Skin epidermis (tissue), 12 donors: Measurements from ENCODE around the gene OST4.

Source experiments
- H3K27ac ChIP-seq, 21 experiments: fragments of 200-600 bp; sonication (generic) in 11 of 21; one replicate each; pipeline ENCODE4 v1.5.0; 2020; ENCODE audit warnings: mild to moderate bottlenecking in 3 of 21, inconsistent platforms in 2 of 21, moderate library complexity in 2 of 21
- H3K4me3 ChIP-seq, 7 experiments: fragments of 200-600 bp; sonication (generic) in 2 of 7; one replicate each; pipeline ENCODE4 v1.5.0; 2020; ENCODE audit warnings: inconsistent platforms in 2 of 7, mild to moderate bottlenecking in 2 of 7, moderate library complexity in 1 of 7

Gene OST4

GRCh38 chr2:27039426-27039825 is 32.0 kb downstream of the OST4 start:
- no peak overlapping the region for H3K27ac ChIP-seq

DNA sequence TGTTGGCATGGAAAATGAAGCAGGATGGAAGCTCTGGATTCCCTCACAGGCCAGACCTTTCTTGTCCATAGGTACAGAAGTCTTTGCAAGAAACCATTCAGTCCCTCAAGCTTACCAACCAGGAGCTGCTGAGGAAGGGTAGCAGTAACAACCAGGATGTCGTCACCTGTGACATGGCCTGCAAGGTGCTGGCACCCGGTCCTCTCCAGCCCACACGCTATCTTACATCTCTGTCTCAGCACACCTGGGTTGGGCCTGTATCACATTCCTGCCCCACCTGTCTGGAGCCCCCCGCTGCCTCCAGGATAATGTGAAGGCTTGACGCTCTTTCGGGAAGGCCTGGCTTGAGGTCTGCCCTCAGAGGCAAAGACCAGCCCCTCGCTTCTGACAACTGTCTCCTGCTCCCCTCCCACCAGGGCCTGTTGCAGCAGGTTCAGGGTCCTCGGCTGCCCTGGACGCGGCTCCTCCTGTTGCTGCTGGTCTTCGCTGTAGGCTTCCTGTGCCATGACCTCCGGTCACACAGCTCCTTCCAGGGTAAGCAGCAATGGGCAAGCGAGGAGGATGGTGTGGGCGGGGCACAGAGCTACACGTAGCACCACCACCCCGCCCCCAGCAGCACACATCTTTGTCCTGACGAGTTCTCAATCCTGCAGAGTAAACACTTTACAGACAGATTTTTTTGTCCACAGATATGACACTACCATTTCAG is 32.7 kb downstream of the OST4 start:
- Histone ChIP-seq H3K27ac (no peak overlapping the region), H3K4me3 (no peak overlapping the region)

More at GRCh38 chr2:27039426-27039825, 32.0 kb downstream of the OST4 start:
- H3K4me3 ChIP-seq = no peak overlapping the region

- H3K27ac ChIP-seq = peak overlapping the region in 1 of 21 experiments; percentile 36
- H3K4me3 ChIP-seq = no peak overlapping the region
These were observed 33.4 kb downstream of the OST4 start for GRCh38 chr2:27038012-27038411.

DNA sequence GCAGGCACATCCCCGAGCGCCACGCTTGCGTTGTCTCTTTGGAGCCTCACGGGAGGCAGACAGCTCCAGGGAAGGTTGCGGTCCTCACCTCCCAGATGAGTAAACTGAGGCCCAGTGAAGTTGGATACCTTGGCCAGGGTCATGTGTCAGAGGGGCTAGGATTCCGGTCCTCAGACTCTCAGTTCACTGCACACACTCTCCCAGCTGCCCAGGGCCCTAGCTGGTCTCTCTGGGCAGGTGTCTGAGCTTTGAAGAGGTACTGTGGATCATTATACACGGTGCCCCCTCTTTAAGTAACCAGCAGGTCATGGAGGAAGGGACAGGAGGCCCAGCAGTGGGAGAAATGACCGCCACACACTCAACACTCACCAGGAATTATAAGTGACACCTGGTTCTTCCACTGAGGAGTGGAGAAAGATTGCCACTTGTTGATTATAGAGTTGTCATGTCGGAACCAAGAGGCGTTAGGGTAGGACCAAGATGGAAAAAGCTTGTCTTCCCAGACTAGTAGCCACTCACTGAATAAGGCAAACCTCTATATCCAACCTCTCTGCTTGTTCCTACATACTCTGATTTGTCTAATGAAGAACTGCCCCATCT is 38.1 kb downstream of the OST4 start:
- H3K4me3 ChIP-seq = peak overlapping the region; percentile 58 to 99 (median 92)
- peak overlapping the region; percentile 82 to 98 (median 94) for H3K27ac ChIP-seq

GRCh38 chr2:27032495-27033252 is 38.8 kb downstream of the OST4 start, which contains the start of gene TMEM214:
Gene TMEM214 (plus strand): TSS chr2:27032965. CDS start chr2:27033016, 51 bp downstream.
- peak within 1 kb of the TSS; percentile 82 to 98 (median 94) for H3K27ac ChIP-seq
- peak within 1 kb of the TSS; percentile 58 to 99 (median 92) for H3K4me3 ChIP-seq

- H3K27ac ChIP-seq = no peak overlapping the region
- H3K4me3 ChIP-seq = no peak overlapping the region
These were observed 42.4 kb downstream of the OST4 start for GRCh38 chr2:27029051-27029450.

DNA sequence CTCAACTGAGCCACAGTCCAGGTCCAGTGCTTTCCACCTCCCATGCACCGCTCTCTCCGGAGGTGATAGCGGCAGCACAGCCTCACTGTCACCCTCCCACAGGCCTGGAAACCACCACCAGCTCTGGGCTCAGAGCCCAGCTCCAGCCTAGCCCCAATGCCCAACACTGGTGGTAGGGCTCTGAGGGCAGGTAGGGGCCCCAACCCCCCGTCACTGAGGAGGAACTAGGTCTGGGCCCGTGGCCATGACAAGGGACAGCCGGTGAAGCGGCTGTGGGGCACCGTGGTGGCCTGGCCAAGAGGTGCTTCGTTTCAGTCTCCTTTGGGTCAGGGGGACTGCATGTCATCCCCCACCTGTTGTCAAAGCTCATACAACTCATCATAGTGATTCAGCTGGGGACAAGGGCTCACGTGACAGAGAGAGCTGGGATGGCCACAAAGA is 44.2 kb downstream of the OST4 start:
- Histone ChIP-seq H3K4me3 (no peak overlapping the region), H3K27ac (no peak overlapping the region)

DNA sequence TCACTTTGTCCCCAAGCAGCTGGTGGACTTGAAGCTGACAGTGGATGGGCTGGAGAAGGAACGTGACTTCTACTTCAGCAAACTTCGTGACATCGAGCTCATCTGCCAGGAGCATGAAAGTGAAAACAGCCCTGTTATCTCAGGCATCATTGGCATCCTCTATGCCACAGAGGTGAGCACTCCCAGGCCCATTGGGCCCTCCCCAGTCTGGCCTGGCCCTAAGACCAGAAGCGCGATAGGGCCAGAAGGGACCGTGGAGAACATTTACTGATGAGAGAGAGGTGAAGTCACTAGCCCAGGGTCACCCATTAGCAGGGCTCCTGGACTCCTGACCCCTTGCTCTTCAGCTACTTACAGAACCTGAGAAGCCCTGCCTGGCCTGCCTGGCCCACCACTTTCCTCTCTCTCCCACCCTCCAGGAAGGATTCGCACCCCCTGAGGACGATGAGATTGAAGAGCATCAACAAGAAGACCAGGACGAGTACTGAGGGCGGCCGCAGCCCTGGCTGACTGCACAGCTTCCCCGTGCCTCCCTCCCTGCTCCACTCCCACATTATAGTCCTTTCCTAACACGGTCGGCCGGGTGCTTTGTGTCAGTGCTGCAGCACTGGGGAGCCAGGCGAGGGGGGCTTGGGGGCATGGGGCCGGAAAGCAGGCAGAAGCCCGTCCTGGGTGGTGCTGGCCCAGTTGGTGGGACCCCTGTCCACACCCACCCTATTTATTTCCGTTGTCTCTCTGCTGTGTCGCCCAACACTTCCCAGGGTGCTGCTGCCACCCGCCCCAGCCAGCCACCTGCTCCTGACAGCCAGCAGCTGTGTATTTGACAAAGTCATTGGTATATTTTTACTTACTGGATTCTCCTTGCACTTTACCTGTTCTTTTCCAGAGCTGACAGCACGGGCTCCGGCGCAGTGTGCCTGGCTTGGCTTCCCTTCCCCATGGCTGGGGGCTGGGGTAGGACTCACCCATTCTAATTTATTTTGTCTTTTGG is 45.3 kb downstream of the OST4 start:
- Histone ChIP-seq H3K4me3 (no peak overlapping the region), H3K27ac (no peak overlapping the region)

- Histone ChIP-seq H3K27ac (no peak overlapping the region), H3K4me3 (no peak overlapping the region)
These were observed 46.1 kb downstream of the OST4 start for GRCh38 chr2:27025281-27025800.

GRCh38 chr2:27024812-27025211 is 46.6 kb downstream of the OST4 start:
- Histone ChIP-seq H3K4me3 (no peak overlapping the region), H3K27ac (no peak overlapping the region)

DNA sequence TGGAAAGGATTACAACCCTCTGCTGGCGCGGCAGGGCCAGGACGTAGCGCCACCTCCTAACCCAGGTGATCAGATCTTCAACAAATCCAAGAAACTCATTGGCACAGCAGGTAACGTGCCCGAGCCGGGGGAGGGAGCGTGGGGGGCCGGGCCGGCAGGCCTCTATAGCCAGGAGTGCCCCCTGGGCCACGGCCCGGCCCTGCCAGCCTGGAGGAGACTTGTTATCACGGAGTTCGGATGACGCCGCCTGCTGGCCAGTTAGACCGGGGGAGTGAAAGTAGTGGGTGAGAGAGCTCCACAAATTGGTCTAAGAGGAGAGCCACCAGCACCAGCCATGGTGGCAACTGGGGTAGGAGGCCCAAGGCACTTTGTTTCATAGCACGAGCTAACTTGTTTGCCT is 47.3 kb downstream of the OST4 start:
- H3K4me3 ChIP-seq = no peak overlapping the region

GRCh38 chr2:27023740-27024139 is 47.7 kb downstream of the OST4 start:
- Histone ChIP-seq H3K27ac (peak overlapping the region in 1 of 21 experiments; percentile 7), H3K4me3 (no peak overlapping the region)

More for the DNA sequence above, 47.3 kb downstream of the OST4 start:
- H3K27ac ChIP-seq = no peak overlapping the region

- H3K27ac ChIP-seq = peak overlapping the region in 5 of 21 experiments; percentile 14 to 33 (median 28)
- no peak overlapping the region for H3K4me3 ChIP-seq
These were observed 50.0 kb downstream of the OST4 start for GRCh38 chr2:27021253-27022049.
